GM23338 (cell line): ENCODE data around the gene CTTNBP2. TPM values are rescaled to one million over a fixed set of nuclear protein-coding genes. Genes with fewer than 3 reads are reported as not detected.

Experiments used
- ATAC-seq: fragments of 200-7000 bp; cut with Tn5 transposase; 3 replicates; pipeline ENCODE4 v1.9.1; 2020
- DNase-seq: peaks from one replicate; pipeline ENCODE4 v3.0.0-alpha.2; 2015; ENCODE audit warnings: low spot score
- H2AFZ ChIP-seq: fragments of 200-600 bp; sonication (generic); 2 replicates; pipeline ENCODE4 v1.8.0; 2016; ENCODE audit warnings: antibody characterized with exemption, mild to moderate bottlenecking, moderate library complexity
- H3F3A ChIP-seq: fragments of 200-600 bp; sonication (generic); replicated peaks from 2 replicates; pipeline ENCODE4 v1.8.0; 2017; ENCODE audit warnings: antibody characterized with exemption, mixed run types, low read depth
- H3K27ac ChIP-seq: fragments of 200-600 bp; sonication (generic); 2 replicates; pipeline ENCODE4 v1.6.1; 2016; ENCODE audit warnings: low read depth
- H3K27me3 ChIP-seq: fragments of 200-600 bp; sonication (generic); 2 replicates; pipeline ENCODE4 v1.8.0; 2016; ENCODE audit warnings: mild to moderate bottlenecking, mixed run types, moderate library complexity; ENCODE audit not compliant: insufficient read depth
- H3K36me3 ChIP-seq: fragments of 200-600 bp; sonication (generic); 2 replicates; pipeline ENCODE4 v1.8.0; 2016; ENCODE audit warnings: mild to moderate bottlenecking; ENCODE audit not compliant: insufficient read depth
- H3K4me1 ChIP-seq: fragments of 200-600 bp; sonication (generic); 2 replicates; pipeline ENCODE4 v1.8.0; 2016; ENCODE audit warnings: mild to moderate bottlenecking, moderate library complexity; ENCODE audit not compliant: insufficient read depth
- H3K4me2 ChIP-seq: fragments of 200-600 bp; sonication (generic); 2 replicates; pipeline ENCODE4 v1.7.1; 2017; ENCODE audit warnings: mixed run types
- H3K4me3 ChIP-seq: fragments of 200-600 bp; sonication (generic); 2 replicates; pipeline ENCODE4 v1.6.1; 2016; ENCODE audit warnings: mixed run types
- H3K79me2 ChIP-seq: fragments of 200-600 bp; sonication (generic); replicated peaks from 2 replicates; pipeline ENCODE4 v1.8.0; 2017; ENCODE audit warnings: mild to moderate bottlenecking; ENCODE audit not compliant: insufficient read depth
- H3K9me2 ChIP-seq: fragments of 200-600 bp; sonication (generic); 2 replicates; pipeline ENCODE4 v1.8.0; 2017; ENCODE audit not compliant: insufficient read depth
- H4K20me1 ChIP-seq: fragments of 200-600 bp; sonication (generic); replicated peaks from 2 replicates; pipeline ENCODE4 v1.8.0; 2017; ENCODE audit warnings: mild to moderate bottlenecking; ENCODE audit not compliant: insufficient read depth
- H3K27ac Mint-ChIP-seq: 2 replicates; pipeline ENCODE4 v1.8.0; 2020; ENCODE audit warnings: inconsistent platforms, mild to moderate bottlenecking, moderate library complexity, mixed read lengths
- H3K27me3 Mint-ChIP-seq: 3 replicates; pipeline ENCODE4 v1.8.0; 2022; ENCODE audit warnings: low read depth, mild to moderate bottlenecking, moderate library complexity, mixed read lengths, inconsistent platforms; ENCODE audit not compliant: insufficient read depth, poor library complexity
- H3K36me3 Mint-ChIP-seq: 3 replicates; pipeline ENCODE4 v1.8.0; 2021; ENCODE audit warnings: low read depth, mild to moderate bottlenecking, inconsistent platforms, moderate library complexity, mixed read lengths
- H3K4me1 Mint-ChIP-seq: 3 replicates; pipeline ENCODE4 v1.8.0; 2020; ENCODE audit warnings: mild to moderate bottlenecking, inconsistent platforms, mixed read lengths
- H3K4me3 Mint-ChIP-seq: 3 replicates; pipeline ENCODE4 v1.8.0; 2021; ENCODE audit warnings: moderate library complexity, mild to moderate bottlenecking, inconsistent platforms, mixed read lengths
- H3K9me3 Mint-ChIP-seq: 3 replicates; pipeline ENCODE4 v1.8.0; 2020; ENCODE audit warnings: moderate library complexity, mild to moderate bottlenecking, inconsistent platforms, mixed read lengths
- CREB1 ChIP-seq: fragments of 250-450 bp; sonication (Bioruptor Pico); IDR thresholded peaks from 2 replicates; pipeline ENCODE4 v1.5.0; 2020; ENCODE audit warnings: low read depth, mild to moderate bottlenecking, moderate library complexity
- CTCF ChIP-seq, 2 experiments: fragments of 200-600 bp in 1 of 2; sonication (generic) in 1 of 2; conservative IDR thresholded peaks; 2 replicates each; pipeline versions ENCODE4 v1.5.1 to v1.6.1; 2016 to 2017; ENCODE audit warnings: antibody characterized with exemption in 2 of 2, low read depth in 2 of 2, mild to moderate bottlenecking in 2 of 2, moderate library complexity in 1 of 2
- ETS1 ChIP-seq: IDR thresholded peaks from 2 replicates; pipeline ENCODE4 v1.6.1; 2016; ENCODE audit warnings: antibody characterized with exemption
- EZH2 ChIP-seq: fragments of 200-600 bp; sonication (generic); IDR thresholded peaks from one replicate; pipeline ENCODE4 v1.8.0; 2017; ENCODE audit warnings: antibody characterized with exemption, mild to moderate bottlenecking, low read depth; ENCODE audit not compliant: unreplicated experiment
- EZH2phosphoT487 ChIP-seq: fragments of 200-600 bp; sonication (generic); IDR thresholded peaks from one replicate; pipeline ENCODE4 v1.8.1; 2018; ENCODE audit warnings: antibody characterized with exemption; ENCODE audit not compliant: unreplicated experiment
- JUNB ChIP-seq: IDR thresholded peaks from one replicate; pipeline ENCODE4 v1.6.1; 2016; ENCODE audit warnings: antibody characterized with exemption; ENCODE audit not compliant: unreplicated experiment
- NANOG ChIP-seq: IDR thresholded peaks from 2 replicates; pipeline ENCODE4 v1.6.1; 2016; ENCODE audit warnings: antibody characterized with exemption, borderline replicate concordance
- POLR2AphosphoS5 ChIP-seq: IDR thresholded peaks from 2 replicates; pipeline ENCODE4 v1.6.1; 2016; ENCODE audit warnings: antibody characterized with exemption, low read depth
- REST ChIP-seq: IDR thresholded peaks from one replicate; pipeline ENCODE4 v1.6.1; 2018; ENCODE audit warnings: antibody characterized with exemption; ENCODE audit not compliant: unreplicated experiment
- STAT1 ChIP-seq: IDR thresholded peaks from one replicate; pipeline ENCODE4 v1.6.1; 2016; ENCODE audit warnings: antibody characterized with exemption; ENCODE audit not compliant: unreplicated experiment
- ZNF114 ChIP-seq: fragments of 250-450 bp; sonication (Bioruptor Pico); IDR thresholded peaks from 2 replicates; pipeline ENCODE4 v1.5.0; 2020; ENCODE audit warnings: mild to moderate bottlenecking, moderate library complexity
- ZNF331 ChIP-seq: fragments of 250-450 bp; sonication (Bioruptor Pico); IDR thresholded peaks from 2 replicates; pipeline ENCODE4 v1.5.0; 2020; ENCODE audit warnings: low read depth, mild to moderate bottlenecking, moderate library complexity
- ZNF462 ChIP-seq: fragments of 250-450 bp; sonication (Bioruptor Pico); IDR thresholded peaks from 2 replicates; pipeline ENCODE4 v1.5.0; 2020; ENCODE audit warnings: mild to moderate bottlenecking, moderate library complexity
- polyA plus RNA-seq: library from polyadenylated mRNA; unstranded; fragments of >200 nt; fragmentation: Nextera tagmentation; extraction: Ambion mirVana; gene quantifications from 2 replicates; pipeline ENCODE4 v1.2.1, GENCODE V29; 2016
- total RNA-seq: library from RNA; depleted of rRNA; stranded (reverse); fragments of >200 nt; shearing (Covaris generic); gene quantifications from 2 replicates; pipeline ENCODE4 v1.2.3, GENCODE V29; 2014

CTTNBP2 gene
- total and polyA plus RNA-seq, 2 experiments from 2014 or later: 26.8 to 30.7 TPM

GRCh38 chr7:117841611-117842010, 31.6 kb downstream of the CTTNBP2 start:
- Histone ChIP-seq H4K20me1 (no peaks in the 10 kb centered on the region), H3F3A (no peaks in the 10 kb centered on the region), H3K4me2 (no peak overlapping the region), H3K9me2 (no peaks in the 10 kb centered on the region), H3K4me3 (no peak overlapping the region), H2AFZ (no peak overlapping the region), H3K27ac (no peak overlapping the region), H3K79me2 (peaks cover 34% of the 10 kb centered on the region), H3K36me3 (no peaks in the 10 kb centered on the region), H3K27me3 (no peaks in the 10 kb centered on the region), H3K4me1 (no peaks in the 10 kb centered on the region)
- Mint-ChIP-seq H3K27ac (no peak overlapping the region), H3K27me3 (peaks cover 2% of the 10 kb centered on the region), H3K9me3 (no peaks in the 10 kb centered on the region), H3K4me1 (peaks cover 23% of the 10 kb centered on the region), H3K4me3 (no peak overlapping the region), H3K36me3 (peaks cover 34% of the 10 kb centered on the region)
- no peak for ATAC-seq
- TF ChIP-seq ZNF331 (CRISPR knock-in tag) (no peak), CREB1 (CRISPR knock-in tag) (no peak), NANOG (no peak), ZNF462 (CRISPR knock-in tag) (no peak), EZH2 (no peak), STAT1 (no peak), CTCF (conservative IDR thresholded peaks at IDR 0.05; ENCODE audit: low read depth in 2 of 2) (no peak), ZNF114 (CRISPR knock-in tag) (no peak), EZH2phosphoT487 (no peak), ETS1 (no peak), POLR2AphosphoS5 (no peak), JUNB (no peak), REST (no peak)
- no peak for DNase-seq
